ENCODE measurements around the gene SERPINB1. TPM values are rescaled to one million over a fixed set of nuclear protein-coding genes. Genes with fewer than 3 reads are reported as not detected.
"Not testable (repeated sequence)": the region's sequence is repeated elsewhere in the genome, so short reads cannot be mapped to it uniquely, and the experiment has no call there.

The SERPINB1 gene
- total RNA-seq, 1 donor from 2014 or later, result 9.4 TPM

DNA sequence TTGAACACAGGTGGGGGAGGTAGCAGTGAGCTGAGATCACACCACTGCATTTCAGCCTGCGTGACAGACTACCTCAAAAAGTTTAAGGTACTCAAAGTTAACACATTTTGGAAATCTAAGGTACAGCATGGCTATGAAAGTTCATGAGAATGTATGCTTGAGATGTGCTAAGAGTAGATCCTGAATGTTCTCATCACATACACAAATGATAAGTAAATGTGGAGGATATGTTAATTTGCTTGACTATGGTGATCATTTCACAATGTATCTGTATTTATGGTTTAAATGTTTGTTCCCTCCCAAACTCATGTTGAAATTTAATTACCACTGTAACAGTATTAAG, 20.1 kb upstream of the SERPINB1 start:
- Histone ChIP-seq H2AFZ (replicated peaks) (no peak overlapping the region), H3K9ac (no peak overlapping the region), H3K27me3 (no peaks in the 10 kb centered on the region), H3K27ac (no peak overlapping the region), H3K9me3 (ENCODE audit: low read depth) (no peaks in the 10 kb centered on the region), H3K36me3 (no peaks in the 10 kb centered on the region), H3K4me3 (no peak overlapping the region), H4K20me1 (ENCODE audit: low read depth) (no peaks in the 10 kb centered on the region), H3K4me2 (no peak overlapping the region), H3K4me1 (peaks cover 5% of the 10 kb centered on the region), H3K79me2 (ENCODE audit: low read depth) (no peaks in the 10 kb centered on the region), H3F3A (ENCODE audit: low read depth) (peaks cover 5% of the 10 kb centered on the region)
- Mint-ChIP-seq H3K4me1 (peaks cover 35% of the 10 kb centered on the region), H3K36me3 (no peaks in the 10 kb centered on the region), H3K27ac (no peak overlapping the region), H3K9me3 (peaks cover 3% of the 10 kb centered on the region), H3K4me3 (no peak overlapping the region), H3K27me3 (ENCODE audit: insufficient read depth, low read depth) (peaks cover 4% of the 10 kb centered on the region)
- no peak for DNase-seq (ENCODE audit: low spot score)
- TF ChIP-seq EZH2 (IDR thresholded peaks at IDR 0.05) (no peak), EZH2phosphoT487 (IDR thresholded peaks at IDR 0.05) (no peak)
- TF ChIP-seq, protein P1, sequence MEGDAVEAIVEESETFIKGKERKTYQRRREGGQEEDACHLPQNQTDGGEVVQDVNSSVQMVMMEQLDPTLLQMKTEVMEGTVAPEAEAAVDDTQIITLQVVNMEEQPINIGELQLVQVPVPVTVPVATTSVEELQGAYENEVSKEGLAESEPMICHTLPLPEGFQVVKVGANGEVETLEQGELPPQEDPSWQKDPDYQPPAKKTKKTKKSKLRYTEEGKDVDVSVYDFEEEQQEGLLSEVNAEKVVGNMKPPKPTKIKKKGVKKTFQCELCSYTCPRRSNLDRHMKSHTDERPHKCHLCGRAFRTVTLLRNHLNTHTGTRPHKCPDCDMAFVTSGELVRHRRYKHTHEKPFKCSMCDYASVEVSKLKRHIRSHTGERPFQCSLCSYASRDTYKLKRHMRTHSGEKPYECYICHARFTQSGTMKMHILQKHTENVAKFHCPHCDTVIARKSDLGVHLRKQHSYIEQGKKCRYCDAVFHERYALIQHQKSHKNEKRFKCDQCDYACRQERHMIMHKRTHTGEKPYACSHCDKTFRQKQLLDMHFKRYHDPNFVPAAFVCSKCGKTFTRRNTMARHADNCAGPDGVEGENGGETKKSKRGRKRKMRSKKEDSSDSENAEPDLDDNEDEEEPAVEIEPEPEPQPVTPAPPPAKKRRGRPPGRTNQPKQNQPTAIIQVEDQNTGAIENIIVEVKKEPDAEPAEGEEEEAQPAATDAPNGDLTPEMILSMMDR (IDR thresholded peaks at IDR 0.05), result no peak

DNA sequence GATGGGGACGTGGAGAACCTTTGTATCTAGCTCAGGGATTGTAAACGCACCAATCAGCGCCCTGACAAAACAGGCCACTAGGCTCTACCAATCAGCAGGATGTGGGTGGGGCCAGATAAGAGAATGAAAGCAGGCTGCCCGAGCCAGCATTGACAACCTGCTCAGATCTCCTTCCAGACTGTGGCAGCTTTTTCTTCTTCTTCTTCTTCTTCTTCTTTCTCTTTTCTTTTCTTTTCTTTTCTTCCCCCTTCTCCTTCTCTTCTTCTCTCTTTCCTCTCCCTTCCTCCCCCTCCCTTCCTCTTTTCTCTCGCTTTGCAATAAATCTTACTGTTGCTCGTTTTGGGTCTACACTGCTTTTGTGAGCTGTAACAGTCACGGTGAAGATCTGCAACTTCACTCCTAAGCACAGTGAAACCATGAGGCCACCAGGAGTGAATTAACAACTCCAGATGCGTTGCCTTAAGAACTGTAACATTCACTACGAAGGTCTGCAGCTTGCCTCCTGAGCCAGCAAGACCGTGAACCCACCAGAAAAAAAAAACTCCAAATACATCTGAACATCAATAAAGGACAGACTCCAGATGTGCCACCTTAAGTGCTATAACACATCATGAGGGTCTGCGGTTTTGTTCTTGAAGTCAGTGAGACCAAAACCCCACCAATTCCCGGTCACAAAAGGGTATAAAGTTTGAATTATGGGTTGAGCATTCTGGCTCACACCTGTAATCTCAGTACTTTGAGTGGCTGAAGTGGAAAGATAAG, 19.6 kb upstream of the SERPINB1 start:
- Mint-ChIP-seq H3K4me3 (no peak overlapping the region), H3K4me1 (peaks cover 35% of the 10 kb centered on the region), H3K36me3 (no peaks in the 10 kb centered on the region), H3K27me3 (ENCODE audit: insufficient read depth, low read depth) (peaks cover 2% of the 10 kb centered on the region), H3K27ac (no peak overlapping the region), H3K9me3 (peaks cover 3% of the 10 kb centered on the region)
- H2AFZ ChIP-seq (replicated peaks), result no peak overlapping the region
- H3K27me3 ChIP-seq, result no peaks in the 10 kb centered on the region
- no peaks in the 10 kb centered on the region for H3K79me2 ChIP-seq (ENCODE audit: low read depth)
- H3K4me1 ChIP-seq, result peaks cover 5% of the 10 kb centered on the region
- H3K4me2 ChIP-seq, result no peak overlapping the region
- no peak for DNase-seq (ENCODE audit: low spot score)
- no peak overlapping the region for H3K27ac ChIP-seq
- TF ChIP-seq, protein P1 (IDR thresholded peaks at IDR 0.05), result no peak
- TF ChIP-seq EZH2 (IDR thresholded peaks at IDR 0.05) (no peak), EZH2phosphoT487 (IDR thresholded peaks at IDR 0.05) (no peak)
- no peaks in the 10 kb centered on the region for H3K9me3 ChIP-seq (ENCODE audit: low read depth)
- H3F3A ChIP-seq (ENCODE audit: low read depth), result peaks cover 5% of the 10 kb centered on the region
- no peak overlapping the region for H3K9ac ChIP-seq
- H3K36me3 ChIP-seq, result no peaks in the 10 kb centered on the region
- H3K4me3 ChIP-seq, result no peak overlapping the region
- H4K20me1 ChIP-seq (ENCODE audit: low read depth), result no peaks in the 10 kb centered on the region

DNA sequence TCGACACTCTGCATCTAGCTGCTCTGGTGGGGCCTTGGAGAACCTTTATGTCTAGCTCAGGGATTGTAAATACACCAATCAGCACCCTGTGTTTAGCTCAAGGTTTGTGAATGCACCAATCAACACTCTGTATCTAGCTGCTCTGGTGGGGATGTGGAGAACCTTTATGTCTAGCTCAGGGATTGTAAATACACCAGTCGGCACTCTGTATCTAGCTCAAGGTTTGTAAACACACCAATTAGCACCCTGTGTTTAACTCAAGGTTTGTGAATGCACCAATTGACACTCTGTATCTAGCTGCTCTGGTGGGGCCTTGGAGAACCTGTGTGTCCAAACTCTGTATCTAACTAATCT, 19.0 kb upstream of the SERPINB1 start:
- H3K36me3 Mint-ChIP-seq; H3K4me3 Mint-ChIP-seq; DNase-seq (ENCODE audit: low spot score); H3K9me3 Mint-ChIP-seq; H3K4me1 ChIP-seq; H3K27ac ChIP-seq; H3K36me3 ChIP-seq; H3K4me3 ChIP-seq; H3K79me2 ChIP-seq (ENCODE audit: low read depth); H4K20me1 ChIP-seq (ENCODE audit: low read depth); H3F3A ChIP-seq (ENCODE audit: low read depth); H3K27ac Mint-ChIP-seq; H3K9me3 ChIP-seq (ENCODE audit: low read depth); H3K9ac ChIP-seq; H3K27me3 ChIP-seq; H2AFZ ChIP-seq (replicated peaks); H3K27me3 Mint-ChIP-seq (ENCODE audit: insufficient read depth, low read depth); H3K4me2 ChIP-seq: not testable (repeated sequence)
- H3K4me1 Mint-ChIP-seq, result peaks cover 35% of the 10 kb centered on the region

DNA sequence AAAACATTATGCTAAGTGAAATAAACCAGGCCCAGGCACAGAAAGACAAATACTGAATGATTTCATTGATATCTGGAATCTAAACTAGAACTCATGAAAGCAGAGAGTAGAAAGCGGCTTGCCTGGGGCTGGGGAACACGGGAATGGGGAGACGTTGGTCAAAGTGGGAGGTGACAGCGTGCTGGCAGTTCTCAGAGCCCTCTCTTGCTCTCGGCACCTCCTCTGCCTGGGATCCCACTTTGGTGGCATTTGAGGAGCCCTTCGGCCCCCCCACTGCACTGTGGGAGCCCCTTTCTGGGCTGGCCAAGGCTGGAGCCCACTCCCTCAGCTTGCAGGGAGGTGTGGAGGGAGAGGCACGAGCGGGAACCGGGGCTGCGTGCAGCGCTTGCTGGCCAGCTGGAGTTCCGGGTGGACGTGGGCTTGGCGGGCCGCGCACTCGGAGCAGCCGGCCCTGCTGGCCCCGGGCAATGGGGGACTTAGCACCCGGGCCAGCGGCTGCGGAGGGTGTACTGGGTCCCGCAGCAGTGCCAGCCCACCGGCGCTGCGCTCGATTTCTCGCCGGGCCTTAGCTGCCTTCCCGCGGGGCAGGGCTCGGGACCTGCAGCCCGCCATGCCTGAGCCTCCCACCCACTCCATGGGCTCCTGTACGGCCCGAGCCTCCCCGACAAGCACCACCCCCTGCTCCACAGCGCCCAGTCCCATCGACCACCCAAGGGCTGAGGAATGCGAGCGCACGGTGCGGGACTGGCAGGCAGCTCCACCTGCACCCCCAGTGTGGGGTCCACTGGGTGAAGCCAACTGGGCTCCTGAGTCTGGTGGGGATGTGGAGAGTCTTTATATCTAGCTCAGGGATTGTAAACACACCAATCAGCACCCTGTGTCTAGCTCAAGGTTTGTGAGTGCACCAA, 18.4 kb upstream of the SERPINB1 start:
- not testable (repeated sequence) for H2AFZ ChIP-seq (replicated peaks); H3K9me3 ChIP-seq (ENCODE audit: low read depth); H4K20me1 ChIP-seq (ENCODE audit: low read depth); H3K27ac ChIP-seq; H3K27me3 Mint-ChIP-seq (ENCODE audit: insufficient read depth, low read depth); H3K79me2 ChIP-seq (ENCODE audit: low read depth); H3K4me3 Mint-ChIP-seq; H3K9ac ChIP-seq; H3K4me2 ChIP-seq; H3K9me3 Mint-ChIP-seq; H3K4me3 ChIP-seq; H3F3A ChIP-seq (ENCODE audit: low read depth); H3K27me3 ChIP-seq; H3K36me3 Mint-ChIP-seq; H3K27ac Mint-ChIP-seq; H3K36me3 ChIP-seq; DNase-seq (ENCODE audit: low spot score)
- H3K4me1 Mint-ChIP-seq, result peaks cover 40% of the 10 kb centered on the region
- peaks cover 12% of the 10 kb centered on the region for H3K4me1 ChIP-seq

All from neural progenitor cell (in vitro differentiated cells).